DND-41 (cell line): ENCODE data around the gene SRC.

Experiments used
- EZH2 ChIP-seq: IDR thresholded peaks from 3 replicates; pipeline ENCODE4 v1.6.1; 2012; ENCODE audit warnings: borderline replicate concordance, low read depth, mild to moderate bottlenecking, moderate library complexity, low read length, inconsistent platforms; ENCODE audit not compliant: severe bottlenecking
- TF ChIP-seq, protein P1 (sequence below): IDR thresholded peaks from 2 replicates; pipeline ENCODE4 v1.5.1; 2012; ENCODE audit warnings: borderline replicate concordance, low read length, moderate library complexity, mild to moderate bottlenecking; ENCODE audit not compliant: poor library complexity, severe bottlenecking; ENCODE audit errors: extremely low read depth

DNA sequence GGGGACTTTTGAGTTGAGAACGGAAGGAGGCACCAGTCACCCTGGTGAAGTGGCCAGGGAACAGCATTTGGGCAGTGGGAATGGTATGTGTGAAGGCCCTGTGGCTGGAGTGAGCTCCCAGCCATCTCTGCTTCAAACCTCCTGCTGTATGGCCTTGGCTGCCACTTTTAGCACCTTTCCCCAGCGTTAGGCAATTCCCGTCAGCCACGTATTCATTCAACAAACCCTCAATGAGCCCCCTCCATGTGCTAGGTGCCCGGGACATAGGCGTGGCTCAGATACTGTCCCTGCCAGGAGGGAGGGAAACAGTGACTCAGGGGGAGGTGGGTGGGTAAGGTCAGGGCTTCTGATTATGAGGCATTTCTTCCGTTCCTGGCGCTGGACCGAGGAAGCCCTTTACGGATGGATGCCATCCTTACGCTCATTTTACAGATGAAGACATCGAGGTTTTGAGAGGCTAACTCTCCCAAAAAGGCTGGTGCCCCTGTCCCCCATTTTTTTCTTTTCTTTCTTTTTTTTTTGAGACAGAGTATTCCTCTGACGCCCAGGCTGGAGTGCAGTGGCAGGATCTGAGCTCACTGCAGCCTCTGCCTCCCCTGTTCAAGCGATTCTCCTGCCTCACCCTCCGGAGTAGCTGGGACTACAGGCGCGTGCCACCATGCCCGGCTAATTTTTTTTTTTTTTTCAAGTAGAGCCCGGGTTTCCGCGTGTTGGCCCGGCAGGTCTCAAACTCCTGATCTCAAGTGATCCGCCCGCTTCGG, 37.5 kb downstream of the SRC start:
- TF ChIP-seq, protein P1, sequence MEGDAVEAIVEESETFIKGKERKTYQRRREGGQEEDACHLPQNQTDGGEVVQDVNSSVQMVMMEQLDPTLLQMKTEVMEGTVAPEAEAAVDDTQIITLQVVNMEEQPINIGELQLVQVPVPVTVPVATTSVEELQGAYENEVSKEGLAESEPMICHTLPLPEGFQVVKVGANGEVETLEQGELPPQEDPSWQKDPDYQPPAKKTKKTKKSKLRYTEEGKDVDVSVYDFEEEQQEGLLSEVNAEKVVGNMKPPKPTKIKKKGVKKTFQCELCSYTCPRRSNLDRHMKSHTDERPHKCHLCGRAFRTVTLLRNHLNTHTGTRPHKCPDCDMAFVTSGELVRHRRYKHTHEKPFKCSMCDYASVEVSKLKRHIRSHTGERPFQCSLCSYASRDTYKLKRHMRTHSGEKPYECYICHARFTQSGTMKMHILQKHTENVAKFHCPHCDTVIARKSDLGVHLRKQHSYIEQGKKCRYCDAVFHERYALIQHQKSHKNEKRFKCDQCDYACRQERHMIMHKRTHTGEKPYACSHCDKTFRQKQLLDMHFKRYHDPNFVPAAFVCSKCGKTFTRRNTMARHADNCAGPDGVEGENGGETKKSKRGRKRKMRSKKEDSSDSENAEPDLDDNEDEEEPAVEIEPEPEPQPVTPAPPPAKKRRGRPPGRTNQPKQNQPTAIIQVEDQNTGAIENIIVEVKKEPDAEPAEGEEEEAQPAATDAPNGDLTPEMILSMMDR = no peak
- TF ChIP-seq EZH2 = no peak
